ENCODE results near the gene EDNRB. TPM values are rescaled to one million over a fixed set of nuclear protein-coding genes. Genes with fewer than 3 reads are reported as not detected.
"Not testable (repeated sequence)": the region's sequence is repeated elsewhere in the genome, so short reads cannot be mapped to it uniquely, and the experiment has no call there.

Gene EDNRB
- total RNA-seq = 31.1 TPM

DNA sequence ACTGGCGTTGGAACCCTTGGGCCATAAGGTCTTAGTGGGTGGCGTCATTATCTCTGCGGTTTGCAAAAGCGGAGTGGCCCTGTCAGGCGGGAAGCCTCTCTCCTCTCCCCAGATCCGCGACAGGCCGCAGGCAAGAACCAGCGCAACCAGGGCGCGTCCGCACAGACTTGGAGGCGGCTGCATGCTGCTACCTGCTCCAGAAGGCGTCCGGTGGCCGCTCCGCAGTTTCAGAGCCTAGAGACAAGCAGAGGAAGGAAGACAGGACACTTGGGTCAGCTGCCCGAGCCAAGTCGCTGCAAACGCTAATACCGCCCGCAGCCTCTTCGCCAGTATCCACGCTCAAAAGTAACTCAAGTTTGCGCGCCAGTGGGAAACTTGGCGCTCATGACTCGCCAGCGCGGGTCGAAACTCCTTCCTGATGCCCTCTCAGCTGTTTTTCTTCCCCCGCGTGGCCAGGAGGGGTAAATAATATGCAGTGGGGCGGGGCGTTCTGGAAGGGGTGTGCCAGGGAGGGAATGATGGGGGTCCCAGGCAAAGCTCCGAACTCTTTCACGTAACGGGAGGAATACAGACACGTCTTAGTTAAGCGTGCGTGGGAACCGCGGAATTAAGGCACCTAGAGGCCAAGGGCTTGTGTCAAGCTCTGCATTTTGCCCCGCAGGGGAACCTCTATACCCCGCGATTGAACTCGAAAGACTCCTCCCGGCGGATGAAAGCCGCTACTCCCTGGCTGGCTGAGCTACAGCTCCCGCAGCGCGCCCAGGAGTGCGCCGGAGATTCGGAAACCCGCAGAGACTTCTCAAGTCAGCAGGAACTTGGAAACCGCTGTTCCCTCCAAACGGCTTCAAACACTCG is at the start of gene EDNRB:
Gene EDNRB, minus strand, starts transcription at position 441 of the 855 bp plus-strand sequence. Its CDS starts 258 bp downstream, at position 183.
- ATAC-seq (peak; percentile 79), DNase-seq (ENCODE audit: low spot score) (peak; percentile 71)
- intact Hi-C loops (cut with DNase I) = no loop called here

DNA sequence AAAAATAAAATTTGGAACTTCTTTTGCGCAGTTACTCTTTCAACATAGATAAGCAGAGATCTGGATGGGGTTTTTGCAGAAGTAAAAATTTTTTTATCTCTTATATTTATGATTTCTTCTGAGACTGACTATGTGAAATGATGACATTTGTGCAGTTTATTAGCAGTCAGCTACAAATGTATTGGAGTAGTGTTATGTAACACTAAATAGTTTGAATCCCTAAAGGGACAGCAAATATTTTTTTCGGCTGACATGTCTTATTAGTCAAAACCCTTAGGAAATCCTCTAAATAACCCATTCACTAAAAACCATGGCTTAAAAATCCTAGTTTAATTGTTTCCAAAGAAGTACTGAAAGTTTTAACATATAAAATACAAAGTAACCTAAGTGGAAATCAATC is 48.0 kb upstream of the EDNRB start:
- ATAC-seq = no peak
- intact Hi-C loops (cut with DNase I) = no loop called here
- no peak for DNase-seq (ENCODE audit: low spot score)

DNA sequence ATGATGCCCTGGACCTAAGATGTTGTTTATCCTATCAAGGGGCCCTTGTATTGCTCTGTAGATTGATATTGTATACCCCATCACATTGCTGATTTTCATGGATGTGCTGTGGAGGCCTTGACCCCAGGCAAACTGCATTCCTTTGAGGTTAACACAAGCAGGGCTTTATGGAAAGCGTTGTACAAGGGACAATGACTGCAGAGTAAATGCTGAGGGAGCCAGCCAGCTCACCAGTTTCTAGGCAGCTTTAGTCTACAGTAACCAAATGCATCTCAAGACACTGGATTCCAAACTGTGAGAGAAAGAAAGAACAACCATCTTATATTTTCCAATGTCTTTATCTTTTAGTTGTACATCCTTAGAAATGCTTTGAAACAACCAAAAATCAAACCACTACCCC is 34.1 kb upstream of the EDNRB start:
- DNase-seq (ENCODE audit: low spot score) = no peak
- intact Hi-C loops (cut with DNase I) = no loop called here
- ATAC-seq = no peak

DNA sequence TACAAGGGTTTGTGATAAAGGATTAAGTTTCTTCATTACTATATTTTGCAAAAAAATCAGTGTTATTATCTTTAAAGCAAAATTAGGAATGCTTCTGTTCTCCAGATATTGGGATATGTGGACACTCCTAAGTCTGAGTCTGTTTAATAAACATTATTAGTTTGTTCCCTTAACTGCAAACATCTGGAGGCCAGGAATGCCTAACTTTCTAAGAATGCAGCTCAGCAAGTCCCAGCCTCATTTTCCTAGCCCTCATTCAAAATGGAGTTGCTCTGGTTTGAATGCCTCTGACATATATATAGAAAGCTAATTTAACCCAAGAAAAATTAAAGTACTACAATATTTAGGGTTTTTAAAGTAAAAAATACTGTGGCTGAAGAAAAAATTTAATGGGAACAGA is 33.6 kb upstream of the EDNRB start:
- intact Hi-C loops (cut with DNase I) = no loop called here
- ATAC-seq (no peak), DNase-seq (ENCODE audit: low spot score) (no peak)

DNA sequence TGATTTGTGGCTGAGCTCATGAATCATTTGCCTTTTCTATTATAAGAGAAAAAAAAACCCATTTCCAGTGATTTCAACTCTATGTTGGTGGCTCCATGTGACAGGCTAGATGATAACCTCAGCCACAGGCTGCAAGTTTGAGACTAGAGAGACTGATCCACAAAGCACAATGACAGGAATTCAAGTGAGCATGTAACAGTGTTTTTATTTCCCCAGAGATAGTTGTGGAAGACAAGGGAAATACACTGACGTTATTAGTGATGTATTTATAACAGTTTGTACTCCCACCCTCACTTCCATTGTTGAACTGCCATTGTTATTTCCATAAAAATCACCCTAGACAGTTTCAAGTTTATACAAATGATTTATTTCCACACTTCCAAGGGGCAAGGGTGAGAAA is 27.9 kb upstream of the EDNRB start:
- intact Hi-C loops (cut with DNase I) = no loop called here
- no peak for ATAC-seq

DNA sequence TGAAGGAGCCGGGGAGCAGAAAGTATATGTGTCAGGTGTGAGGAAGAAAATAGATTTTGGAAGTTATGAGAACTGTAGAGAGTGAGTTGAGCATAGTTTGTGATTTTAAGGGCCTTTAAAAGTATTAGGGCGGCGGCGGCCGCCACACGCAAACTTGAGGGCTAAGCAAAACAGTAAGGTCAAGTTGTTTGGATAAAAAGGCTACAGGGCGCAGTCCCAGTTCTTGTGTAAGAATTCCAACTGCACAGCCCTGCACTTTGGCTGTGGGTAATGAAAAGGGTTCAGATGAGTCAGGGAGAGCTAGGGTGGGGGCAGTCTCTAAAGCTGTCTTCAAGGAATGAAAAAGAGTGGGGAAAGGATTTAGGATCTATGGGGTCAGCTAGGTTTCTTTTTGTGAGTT is 16.4 kb upstream of the EDNRB start:
- peak; percentile 61 for DNase-seq (ENCODE audit: low spot score)
- intact Hi-C loops (cut with DNase I); ATAC-seq: not testable (repeated sequence)

More for the DNA sequence above, 27.9 kb upstream of the EDNRB start:
- DNase-seq (ENCODE audit: low spot score) = no peak

DNA sequence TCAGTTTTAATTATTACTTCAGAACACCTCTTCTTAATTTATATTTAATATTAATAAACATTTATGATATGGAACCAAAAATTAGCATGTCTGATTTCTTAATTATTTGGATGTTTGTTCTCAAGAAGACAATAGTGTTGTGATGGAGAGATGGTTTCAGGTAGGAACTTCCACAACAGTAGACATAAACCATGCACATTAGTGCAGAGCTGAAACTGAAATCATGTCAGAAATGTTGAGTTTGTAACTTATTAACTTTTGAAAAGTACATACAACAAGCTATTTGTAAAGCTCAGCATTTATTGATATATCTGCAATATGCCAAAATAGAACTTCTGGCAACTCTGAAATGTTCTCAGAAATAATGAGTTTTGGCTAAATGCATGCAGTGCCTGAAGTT is 11.8 kb upstream of the EDNRB start:
- DNase-seq (ENCODE audit: low spot score) (no peak), ATAC-seq (no peak)
- intact Hi-C loops (cut with DNase I) = no loop called here

DNA sequence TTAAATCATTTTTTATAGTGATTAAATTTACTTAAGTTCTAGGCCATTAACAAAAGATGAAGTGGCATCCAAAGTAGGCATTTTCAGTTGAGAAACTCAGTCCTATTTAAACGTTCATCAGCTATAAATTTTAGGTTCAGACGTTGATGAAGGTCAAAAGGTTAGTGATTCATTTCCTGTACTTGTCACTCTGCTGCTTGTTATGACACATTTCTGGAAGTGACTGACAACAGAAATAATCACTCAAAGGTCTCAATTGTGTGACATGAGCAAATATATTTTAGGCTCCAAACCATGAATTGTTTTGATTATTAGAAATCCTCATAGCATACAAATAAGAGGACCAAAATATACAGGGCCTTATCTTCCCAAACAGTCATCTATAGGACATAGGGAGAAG is 10.3 kb upstream of the EDNRB start:
- DNase-seq (ENCODE audit: low spot score) (no peak), ATAC-seq (no peak)
- intact Hi-C loops (cut with DNase I) = no loop called here

DNA sequence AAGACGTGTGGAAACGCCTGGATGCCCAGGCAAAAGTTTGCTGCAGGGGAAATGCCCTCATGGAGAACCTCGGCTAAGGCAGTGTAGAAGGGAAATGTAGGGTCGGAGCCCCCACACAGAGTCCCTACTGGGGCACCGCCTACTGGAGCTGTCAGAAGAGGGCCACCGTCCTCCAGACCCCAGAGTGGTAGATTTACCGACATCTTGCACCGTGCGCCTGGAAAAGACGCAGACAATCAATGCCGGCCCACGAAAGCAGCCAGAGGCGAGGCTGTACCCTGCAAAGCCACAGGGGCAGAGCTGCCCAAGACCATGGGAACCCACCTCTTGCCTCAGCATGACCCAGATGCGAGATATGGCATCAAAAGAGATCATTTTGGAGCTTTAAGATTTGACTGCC is 7.0 kb upstream of the EDNRB start:
- ATAC-seq (no peak), DNase-seq (ENCODE audit: low spot score) (no peak)
- intact Hi-C loops (cut with DNase I) = no loop called here

DNA sequence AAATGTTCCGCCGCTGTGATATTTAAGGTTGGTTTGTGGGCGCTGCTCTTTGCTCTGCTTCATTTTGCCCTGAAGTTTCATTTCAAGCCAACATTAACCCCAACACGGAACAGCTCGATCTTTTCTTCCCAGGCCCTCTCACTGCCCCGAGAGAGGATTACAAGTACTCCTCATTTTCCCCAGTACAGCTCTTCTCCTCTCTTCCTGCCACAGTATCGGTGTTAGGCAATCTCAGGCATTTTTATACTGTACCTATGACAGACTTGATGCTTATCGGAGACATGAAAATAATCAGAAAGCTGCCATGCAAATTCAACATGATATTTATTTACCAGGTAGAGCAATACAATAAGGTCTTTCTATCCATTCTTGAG is 1.3 kb upstream of the EDNRB start:
- no peak for DNase-seq (ENCODE audit: low spot score)
- peak; percentile 63 for ATAC-seq
- intact Hi-C loops (cut with DNase I) = no loop called here

DNA sequence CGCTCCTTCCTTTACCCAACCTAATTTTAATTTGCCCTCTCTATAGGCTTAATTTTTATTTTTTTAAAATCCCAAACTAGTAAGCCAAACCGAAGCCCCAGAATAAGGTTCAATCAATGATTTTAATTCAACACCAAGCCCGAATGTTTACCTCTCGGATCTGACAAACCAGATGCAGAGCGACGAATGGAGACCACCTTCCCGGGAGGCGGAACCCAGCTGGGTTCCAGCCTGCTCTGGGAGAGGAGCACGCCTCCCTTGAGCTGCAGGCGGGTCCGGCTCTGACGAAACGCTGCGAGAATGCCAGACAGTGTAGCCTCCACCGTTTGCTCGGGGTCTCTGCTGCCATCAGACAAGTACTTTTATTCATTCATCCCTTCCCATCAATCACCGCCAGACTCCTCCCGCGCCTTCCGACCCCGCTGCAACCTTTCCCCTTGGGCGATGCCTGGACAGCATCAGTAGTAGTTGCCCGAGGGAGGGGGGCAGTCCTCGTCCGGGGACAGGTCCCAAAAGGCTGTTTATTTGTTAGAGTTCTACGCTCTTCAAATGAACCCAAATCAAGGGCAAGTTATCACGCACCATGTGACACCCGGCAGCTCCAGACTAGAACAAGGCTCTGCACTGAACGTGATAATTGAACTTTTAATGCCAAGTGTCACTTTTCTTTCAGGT is 752 bp upstream of the EDNRB start:
- DNase-seq (ENCODE audit: low spot score) (peak; percentile 72), ATAC-seq (peak; percentile 90)
- intact Hi-C loops (cut with DNase I) = no loop called here

DNA sequence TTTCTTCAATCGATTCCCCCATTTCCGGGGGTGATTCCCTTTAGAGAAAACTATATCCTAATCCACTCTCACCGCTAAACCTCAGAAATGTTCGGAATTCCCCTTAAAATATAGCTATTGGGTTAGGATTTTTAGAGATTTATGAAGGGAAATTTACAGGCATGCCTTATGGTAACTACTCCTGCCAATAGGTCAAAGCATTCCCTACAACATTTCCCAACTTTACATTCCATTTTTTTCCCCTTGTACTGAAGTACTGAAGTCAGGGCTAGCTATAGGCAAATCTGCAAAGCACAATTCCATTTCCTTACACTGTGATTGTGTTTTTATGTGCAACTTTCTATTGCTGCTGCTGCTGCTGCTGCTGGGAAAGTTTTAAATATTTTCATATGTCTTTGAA is 2.1 kb downstream of the EDNRB start:
- DNase-seq (ENCODE audit: low spot score) (no peak), ATAC-seq (no peak)
- intact Hi-C loops (cut with DNase I) = no loop called here

DNA sequence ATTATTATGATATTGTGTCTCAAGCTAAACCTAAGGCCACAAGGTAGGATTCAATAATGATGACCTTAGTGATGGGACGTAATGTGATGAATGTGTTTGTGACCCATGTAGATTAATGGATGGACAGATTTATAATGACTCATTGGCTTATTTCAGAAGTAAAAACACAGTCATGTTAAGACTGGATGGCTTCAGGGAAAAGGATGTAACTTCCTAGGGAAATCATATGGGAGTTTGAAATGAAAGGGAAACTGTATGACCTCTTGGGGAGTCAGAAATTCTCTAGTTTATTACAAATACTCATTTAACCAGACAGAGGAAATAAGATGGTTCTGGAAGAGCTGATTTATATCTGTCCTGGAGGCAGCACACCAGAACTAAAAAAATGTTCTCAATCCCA is 2.9 kb downstream of the EDNRB start:
- intact Hi-C loops (cut with DNase I) = no loop called here
- ATAC-seq (no peak), DNase-seq (ENCODE audit: low spot score) (no peak)

DNA sequence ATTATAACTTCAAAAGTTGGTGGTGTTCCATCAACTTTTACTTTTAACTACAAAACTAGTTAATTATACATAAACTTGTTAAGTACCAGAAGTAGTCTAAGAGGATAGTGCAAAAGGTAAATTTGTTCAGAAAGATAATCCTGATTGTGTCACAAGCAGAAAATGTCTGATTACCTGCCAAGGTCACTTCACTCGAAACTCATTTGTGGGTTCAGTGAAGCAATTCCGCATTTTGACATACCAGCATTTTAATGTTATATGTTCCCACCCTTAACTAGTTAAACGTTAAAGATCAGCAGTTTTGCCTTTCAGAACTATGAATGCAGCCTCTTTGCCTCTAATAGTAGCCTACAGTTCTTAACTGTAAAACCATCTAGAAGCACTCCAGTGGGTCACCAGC is 5.6 kb downstream of the EDNRB start:
- DNase-seq (ENCODE audit: low spot score) = no peak
- no peak for ATAC-seq
- intact Hi-C loops (cut with DNase I) = no loop called here

DNA sequence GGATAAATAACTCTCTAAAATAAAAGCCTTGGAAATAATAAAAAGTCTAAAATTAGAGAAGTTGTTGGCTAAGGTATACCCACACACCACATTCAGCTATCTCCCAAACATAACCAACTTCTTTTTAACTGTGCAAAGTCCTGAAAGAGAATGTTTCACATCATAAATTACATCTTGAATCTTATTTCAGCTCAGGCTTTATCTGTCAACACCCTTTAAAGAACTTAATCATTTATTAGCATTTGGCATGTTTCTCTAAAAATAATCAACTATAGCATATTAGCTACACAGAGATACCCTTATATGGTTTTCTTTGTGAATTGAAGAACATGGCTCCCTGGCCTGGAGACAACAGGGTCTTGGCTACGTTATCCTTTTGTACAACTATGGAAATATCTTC is 6.9 kb downstream of the EDNRB start:
- intact Hi-C loops (cut with DNase I) = no loop called here
- no peak for ATAC-seq
- no peak for DNase-seq (ENCODE audit: low spot score)

DNA sequence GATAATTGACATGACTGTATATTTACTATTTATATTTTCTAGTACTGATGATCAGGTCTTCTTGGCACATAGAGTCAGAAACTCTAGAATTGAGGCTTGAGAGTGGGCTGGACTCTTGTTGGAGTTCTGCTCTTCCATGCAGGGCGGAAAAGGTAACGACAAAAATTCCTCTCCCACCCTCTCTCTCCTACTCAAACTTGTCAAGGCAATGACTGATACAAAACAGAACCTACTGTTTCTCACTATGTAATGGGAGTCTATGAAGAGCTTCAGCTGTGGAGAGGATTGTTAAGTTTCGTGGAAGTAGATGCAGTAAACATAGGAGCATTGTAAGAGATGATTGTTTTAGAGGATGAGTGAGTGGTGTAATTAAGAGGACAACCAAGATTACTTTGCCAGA is 8.8 kb downstream of the EDNRB start:
- intact Hi-C loops (cut with DNase I) = no loop called here
- no peak for ATAC-seq
- no peak for DNase-seq (ENCODE audit: low spot score)

DNA sequence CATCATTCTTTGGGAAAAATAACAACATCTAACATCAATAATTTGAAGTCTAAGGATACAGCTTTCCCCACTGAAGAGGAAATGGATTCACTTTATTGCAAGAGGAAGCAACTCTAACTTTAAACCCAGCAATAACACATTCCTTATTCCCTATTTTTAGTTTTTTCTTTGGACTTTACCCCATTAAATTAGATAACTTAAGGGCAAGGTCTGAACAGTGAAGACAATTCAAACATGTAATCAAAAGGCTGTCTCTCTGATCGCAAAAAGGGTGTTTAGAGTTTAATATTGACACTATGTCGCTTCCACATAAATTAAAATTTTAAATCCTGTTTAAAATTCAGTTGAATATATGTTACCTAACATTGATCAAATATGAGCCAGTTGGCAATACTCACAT is 10.1 kb downstream of the EDNRB start:
- intact Hi-C loops (cut with DNase I) = no loop called here
- ATAC-seq = no peak
- no peak for DNase-seq (ENCODE audit: low spot score)

DNA sequence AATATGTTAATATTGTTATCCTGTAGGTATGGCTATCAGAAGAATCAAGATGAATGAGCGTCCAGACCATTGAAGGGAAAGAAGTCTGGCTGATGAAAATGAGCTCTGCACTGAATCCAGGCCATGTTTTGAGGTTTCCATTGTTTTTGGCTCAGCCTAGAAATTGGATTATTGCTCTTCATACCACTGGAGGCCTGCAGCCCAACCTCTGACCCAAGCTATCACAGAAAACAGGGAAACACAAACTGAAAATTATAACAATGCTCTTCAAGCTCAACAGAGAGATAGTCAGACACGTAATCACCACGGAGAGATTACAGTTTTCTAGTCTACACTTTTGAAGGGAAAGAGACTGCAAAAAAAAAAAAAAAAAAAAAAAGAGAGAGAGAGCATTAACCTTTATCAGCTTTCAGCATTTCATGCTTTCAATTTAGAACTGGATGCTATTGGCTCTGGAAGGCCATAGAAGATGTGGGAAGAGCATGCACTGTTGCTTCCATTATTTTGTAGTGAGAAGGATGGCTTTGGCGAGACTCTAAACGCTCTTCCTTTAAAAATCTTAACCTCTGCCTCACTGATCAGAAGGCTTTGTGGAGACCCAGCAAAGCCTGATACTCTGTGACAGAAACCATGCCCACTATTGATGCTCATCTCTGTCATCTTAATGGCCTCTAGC is 10.8 kb downstream of the EDNRB start:
- ATAC-seq = peak; percentile 87
- intact Hi-C loops (cut with DNase I) = no loop called here

DNA sequence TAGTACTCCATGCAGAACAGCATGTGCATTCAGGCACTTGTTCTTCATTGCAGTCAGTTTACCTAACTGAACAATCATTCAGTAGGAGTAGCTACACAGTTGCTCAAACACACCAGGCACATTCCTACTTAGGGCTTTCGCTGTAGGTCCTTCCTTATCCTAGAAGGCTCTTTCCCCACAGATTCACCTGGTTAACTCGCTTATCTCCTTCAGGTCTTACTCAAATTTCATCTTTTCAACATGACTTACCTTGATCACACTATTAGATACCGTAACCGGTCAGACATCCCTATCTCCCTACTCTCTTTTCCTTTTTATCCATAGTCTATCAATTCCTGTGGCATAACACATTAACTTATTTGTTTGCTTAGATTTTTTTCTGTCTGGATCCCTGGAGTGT is 14.6 kb downstream of the EDNRB start:
- ATAC-seq (no peak), DNase-seq (ENCODE audit: low spot score) (no peak)
- intact Hi-C loops (cut with DNase I) = no loop called here

More for the DNA sequence above, 10.8 kb downstream of the EDNRB start:
- DNase-seq (ENCODE audit: low spot score) = no peak

DNA sequence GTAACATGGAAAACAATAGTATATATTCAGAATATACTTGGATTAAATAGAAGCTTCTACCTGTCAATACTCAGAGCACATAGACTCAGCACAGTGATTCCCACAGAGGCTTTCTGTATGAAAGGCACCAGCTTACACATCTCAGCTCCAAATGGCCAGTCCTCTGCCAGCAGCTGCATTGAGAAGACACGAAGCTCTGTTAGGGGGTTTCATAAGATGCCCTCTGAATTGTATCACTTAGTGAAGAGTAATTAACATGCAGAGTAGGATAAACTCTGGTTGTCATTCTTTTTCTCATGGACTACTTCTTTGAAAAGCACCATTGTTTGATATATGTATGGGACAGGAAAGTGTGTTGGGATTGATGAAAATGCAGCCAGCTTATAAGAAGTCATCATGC is 15.2 kb downstream of the EDNRB start:
- no peak for ATAC-seq
- intact Hi-C loops (cut with DNase I) = no loop called here
- DNase-seq (ENCODE audit: low spot score) = no peak
